IMR-90 (cell line): ENCODE results near the gene MVP.

Experiments
- BHLHE40 ChIP-seq: fragments of 150-350 bp; IDR thresholded peaks from 2 replicates; pipeline ENCODE4 v1.6.1; 2016; ENCODE audit warnings: mild to moderate bottlenecking, low read depth, low read length
- CEBPB ChIP-seq: IDR thresholded peaks from 2 replicates; pipeline ENCODE4 v1.6.1; 2012; ENCODE audit warnings: low read depth, low read length, improper control_type of control experiment
- ELK1 ChIP-seq: fragments of 150-350 bp; IDR thresholded peaks from 2 replicates; pipeline ENCODE4 v1.6.1; 2016; ENCODE audit warnings: low read depth, mild to moderate bottlenecking, low read length, moderate library complexity, borderline replicate concordance
- MAFK ChIP-seq: IDR thresholded peaks from 2 replicates; pipeline ENCODE4 v1.6.1; 2012; ENCODE audit warnings: low read depth, low read length, improper control_type of control experiment
- RCOR1 ChIP-seq: IDR thresholded peaks from 2 replicates; pipeline ENCODE4 v1.6.1; 2012; ENCODE audit warnings: mild to moderate bottlenecking, low read length, improper control_type of control experiment; ENCODE audit not compliant: insufficient replicate concordance
- USF2 ChIP-seq: fragments of 150-350 bp; IDR thresholded peaks from 2 replicates; pipeline ENCODE4 v1.6.1; 2017; ENCODE audit warnings: mild to moderate bottlenecking, antibody characterized with exemption, low read length, low read depth
- TF ChIP-seq, protein P1 (sequence below): conservative IDR thresholded peaks from 2 replicates; pipeline ENCODE4 v1.5.1; 2012; ENCODE audit warnings: mild to moderate bottlenecking, low read depth, low read length, improper control_type of control experiment

DNA sequence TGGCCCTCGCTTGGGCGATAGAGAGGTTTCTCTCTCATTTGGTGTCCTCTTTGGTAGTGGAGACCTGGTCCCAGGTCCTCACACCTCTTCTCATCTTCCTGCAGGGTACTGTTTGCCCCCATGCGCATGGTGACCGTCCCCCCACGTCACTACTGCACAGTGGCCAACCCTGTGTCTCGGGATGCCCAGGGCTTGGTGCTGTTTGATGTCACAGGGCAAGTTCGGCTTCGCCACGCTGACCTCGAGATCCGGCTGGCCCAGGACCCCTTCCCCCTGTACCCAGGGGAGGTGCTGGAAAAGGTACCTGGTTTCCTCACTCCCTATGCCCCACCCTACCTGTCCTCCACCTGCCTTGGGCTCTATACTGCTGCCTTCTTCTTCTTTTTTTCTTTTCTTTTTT lies 10.5 kb downstream of the MVP start:
- no peak for TF ChIP-seq ELK1
- TF ChIP-seq BHLHE40: no peak
- TF ChIP-seq USF2: no peak
- TF ChIP-seq, protein P1, sequence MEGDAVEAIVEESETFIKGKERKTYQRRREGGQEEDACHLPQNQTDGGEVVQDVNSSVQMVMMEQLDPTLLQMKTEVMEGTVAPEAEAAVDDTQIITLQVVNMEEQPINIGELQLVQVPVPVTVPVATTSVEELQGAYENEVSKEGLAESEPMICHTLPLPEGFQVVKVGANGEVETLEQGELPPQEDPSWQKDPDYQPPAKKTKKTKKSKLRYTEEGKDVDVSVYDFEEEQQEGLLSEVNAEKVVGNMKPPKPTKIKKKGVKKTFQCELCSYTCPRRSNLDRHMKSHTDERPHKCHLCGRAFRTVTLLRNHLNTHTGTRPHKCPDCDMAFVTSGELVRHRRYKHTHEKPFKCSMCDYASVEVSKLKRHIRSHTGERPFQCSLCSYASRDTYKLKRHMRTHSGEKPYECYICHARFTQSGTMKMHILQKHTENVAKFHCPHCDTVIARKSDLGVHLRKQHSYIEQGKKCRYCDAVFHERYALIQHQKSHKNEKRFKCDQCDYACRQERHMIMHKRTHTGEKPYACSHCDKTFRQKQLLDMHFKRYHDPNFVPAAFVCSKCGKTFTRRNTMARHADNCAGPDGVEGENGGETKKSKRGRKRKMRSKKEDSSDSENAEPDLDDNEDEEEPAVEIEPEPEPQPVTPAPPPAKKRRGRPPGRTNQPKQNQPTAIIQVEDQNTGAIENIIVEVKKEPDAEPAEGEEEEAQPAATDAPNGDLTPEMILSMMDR: no peak
- no peak for TF ChIP-seq MAFK
- no peak for TF ChIP-seq CEBPB
- TF ChIP-seq RCOR1: no peak
